Fibroblast of skin of left quadriceps (primary cell): Measurements from ENCODE around the gene EIF5B.
"Not testable (repeated sequence)": the region's sequence is repeated elsewhere in the genome, so short reads cannot be mapped to it uniquely, and the experiment has no call there.

Experiments used
- DNase-seq, 2 experiments: peaks; one replicate each; pipeline ENCODE4 v3.0.0-alpha.2; 2013; ENCODE audit warnings: low read depth in 2 of 2

The EIF5B gene

GRCh38 chr2:99365661-99366060 lies 28.5 kb downstream of the EIF5B start:
- no peak for DNase-seq

GRCh38 chr2:99368854-99369253 lies 31.7 kb downstream of the EIF5B start:
- DNase-seq: not testable (repeated sequence)

- DNase-seq: no peak
These were observed 36.0 kb downstream of the EIF5B start for GRCh38 chr2:99373144-99373543.

DNA sequence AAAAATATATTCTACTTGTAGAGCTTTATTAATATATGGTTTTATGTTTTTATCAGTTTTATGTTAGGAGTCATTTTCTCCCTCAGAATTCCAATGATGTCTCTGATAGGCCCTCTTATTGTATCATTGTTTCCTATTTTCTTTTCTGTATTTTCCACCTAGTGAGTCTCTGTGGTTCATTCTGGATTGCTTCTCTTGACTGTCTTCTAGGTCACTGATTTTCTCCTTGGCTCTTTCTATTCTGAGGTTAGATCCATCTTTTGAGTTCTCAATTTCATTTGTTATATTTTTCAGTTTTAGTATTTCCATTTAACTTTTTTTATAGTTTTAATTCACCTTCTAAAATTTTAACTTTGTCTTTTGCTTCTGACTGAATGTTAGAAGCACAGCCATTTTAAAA lies 37.6 kb downstream of the EIF5B start:
- no peak for DNase-seq

GRCh38 chr2:99376254-99376864 lies 39.2 kb downstream of the EIF5B start:
- no peak for DNase-seq

- no peak for DNase-seq
These were observed 40.7 kb downstream of the EIF5B start for GRCh38 chr2:99377879-99378278.

- no peak for DNase-seq
These were observed 43.3 kb downstream of the EIF5B start for GRCh38 chr2:99380376-99381010.

GRCh38 chr2:99382143-99382542 lies 45.0 kb downstream of the EIF5B start:
- DNase-seq: no peak

DNA sequence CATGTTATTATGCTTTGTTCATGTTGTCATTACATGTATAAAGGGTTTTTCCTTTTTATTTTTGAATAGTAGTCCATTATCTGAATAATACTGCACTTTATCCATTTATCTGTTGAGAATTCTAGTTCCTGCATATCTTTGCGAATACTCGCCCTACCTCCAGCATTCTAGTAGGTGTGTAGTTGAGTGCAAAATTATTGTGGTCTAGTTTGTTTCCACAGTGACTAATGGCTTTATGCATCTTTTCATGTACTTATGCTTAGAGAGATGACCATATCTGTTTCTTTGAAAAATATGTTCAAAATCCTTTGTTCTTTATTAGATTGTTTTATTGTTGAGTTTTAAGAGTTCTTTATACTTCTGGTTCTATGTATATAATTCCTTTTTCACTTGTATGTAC lies 48.8 kb downstream of the EIF5B start:
- no peak for DNase-seq

DNA sequence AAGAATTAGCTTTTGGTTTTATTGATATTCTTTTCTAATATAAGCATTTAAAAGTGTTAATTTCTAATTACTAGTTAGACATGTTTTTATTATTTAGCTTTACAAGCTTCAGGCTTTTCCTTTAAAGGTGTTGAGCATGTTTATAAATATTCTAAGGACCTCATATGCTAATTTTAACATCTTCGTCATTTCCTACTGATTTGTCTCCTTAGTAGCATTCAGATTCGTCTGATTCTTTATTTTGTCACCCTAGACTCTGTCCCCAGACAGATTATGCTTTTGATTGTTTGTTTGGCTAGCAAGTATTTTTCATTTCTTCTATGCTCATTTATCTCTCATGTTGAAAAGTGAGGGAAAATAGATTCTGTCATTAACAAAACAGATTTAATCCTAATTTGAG lies 51.7 kb downstream of the EIF5B start:
- no peak for DNase-seq

GRCh38 chr2:99389371-99389770 lies 52.2 kb downstream of the EIF5B start:
- peak; percentile 14 for DNase-seq

- no peak for DNase-seq
These were observed 52.8 kb downstream of the EIF5B start for GRCh38 chr2:99389946-99390345.

GRCh38 chr2:99395589-99396130 lies 58.5 kb downstream of the EIF5B start:
- no peak for DNase-seq

DNA sequence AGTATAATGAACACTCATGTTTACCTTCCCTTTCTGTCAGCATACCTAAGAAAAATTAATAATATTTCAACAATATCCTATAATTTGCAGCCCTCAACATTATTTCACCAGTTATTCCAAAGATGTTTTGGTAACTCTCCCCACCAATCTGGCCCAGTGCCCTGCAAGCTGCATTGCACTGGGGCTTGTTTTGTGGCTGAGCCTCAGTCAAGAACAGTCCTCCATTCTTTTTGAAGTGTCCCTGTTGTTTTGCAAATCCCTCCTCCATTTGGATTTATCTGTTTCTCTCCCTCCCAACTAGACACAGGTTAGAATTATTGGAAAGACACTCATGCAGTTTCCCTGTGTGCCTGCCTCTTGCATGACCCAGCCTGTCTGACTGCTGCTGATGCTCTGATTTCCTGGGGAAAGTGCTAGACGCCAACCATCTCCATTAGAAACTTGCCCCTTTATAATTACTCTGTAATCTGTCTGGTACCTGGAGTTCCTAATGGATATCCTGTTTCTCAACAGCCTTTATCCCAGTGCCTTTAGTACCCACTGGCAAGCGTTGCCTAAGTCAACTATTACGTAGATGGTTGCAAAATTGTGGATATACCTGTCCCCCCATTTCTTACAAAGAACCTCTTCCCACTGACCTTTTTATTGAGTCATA lies 60.2 kb downstream of the EIF5B start:
- no peak for DNase-seq

DNA sequence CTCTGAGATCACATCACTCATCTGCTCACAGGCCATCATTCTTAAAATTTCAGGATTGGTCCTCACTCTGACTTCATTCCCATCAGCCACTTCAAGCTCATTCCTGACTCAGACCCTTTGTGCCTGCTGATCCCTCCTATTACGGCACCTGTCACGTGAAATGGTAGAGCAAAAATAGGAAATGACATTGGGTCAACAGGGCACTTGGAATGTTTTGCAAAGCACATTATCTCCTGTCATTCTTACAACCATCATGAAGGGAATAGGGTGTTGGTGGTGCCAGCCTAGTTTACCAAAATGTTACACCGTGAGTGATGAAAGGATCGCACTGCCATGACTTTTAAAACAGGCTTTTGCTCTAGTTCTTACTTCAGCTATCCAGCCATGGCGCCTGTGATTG lies 61.1 kb downstream of the EIF5B start:
- no peak for DNase-seq

DNA sequence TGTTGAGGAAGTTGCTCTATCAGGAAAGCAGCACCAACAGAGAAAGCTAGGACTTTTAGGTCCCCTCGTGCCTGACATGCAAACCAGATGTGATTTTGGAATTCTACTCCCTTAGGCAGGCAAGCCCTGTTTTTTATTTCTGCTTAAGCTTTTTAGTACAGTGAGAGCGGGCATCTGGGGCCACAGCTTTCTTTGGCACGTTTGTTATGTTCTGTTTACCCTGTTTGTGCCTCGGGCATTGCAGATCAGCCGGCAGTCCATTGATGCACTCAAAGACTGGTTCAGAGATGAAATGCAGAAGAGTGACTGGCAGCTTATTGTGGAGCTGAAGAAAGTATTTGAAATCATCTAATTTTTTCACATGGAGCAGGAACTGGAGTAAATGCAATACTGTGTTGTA lies 61.9 kb downstream of the EIF5B start:
- no peak for DNase-seq

DNA sequence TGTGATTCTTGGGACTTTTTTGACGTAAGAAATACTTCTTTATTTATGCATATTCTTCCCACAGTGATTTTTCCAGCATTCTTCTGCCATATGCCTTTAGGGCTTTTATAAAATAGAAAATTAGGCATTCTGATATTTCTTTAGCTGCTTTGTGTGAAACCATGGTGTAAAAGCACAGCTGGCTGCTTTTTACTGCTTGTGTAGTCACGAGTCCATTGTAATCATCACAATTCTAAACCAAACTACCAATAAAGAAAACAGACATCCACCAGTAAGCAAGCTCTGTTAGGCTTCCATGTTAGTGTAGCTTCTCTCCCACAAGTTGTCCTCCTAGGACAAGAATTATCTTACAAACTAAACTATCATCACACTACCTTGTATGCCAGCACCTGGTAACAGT lies 62.6 kb downstream of the EIF5B start:
- DNase-seq: no peak

DNA sequence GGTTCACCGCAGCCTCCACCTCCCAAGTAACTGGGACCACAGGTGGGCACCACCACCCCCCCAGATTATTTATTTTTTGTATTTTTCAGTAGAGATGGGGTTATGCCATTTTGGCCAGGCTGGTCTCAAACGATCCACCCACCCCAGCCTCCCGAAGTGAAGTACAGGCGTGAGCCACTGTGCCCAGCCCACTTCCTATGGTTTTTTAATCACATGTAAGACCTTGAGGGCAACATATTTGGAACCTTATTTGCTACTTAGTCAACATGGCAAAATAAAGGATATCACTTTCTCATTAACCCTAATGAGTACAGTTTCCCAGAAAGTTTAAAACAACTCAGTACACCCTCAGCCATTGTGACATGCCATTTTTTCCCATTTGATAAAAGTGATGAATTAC lies 64.7 kb downstream of the EIF5B start:
- no peak for DNase-seq

- no peak for DNase-seq
These were observed 65.9 kb downstream of the EIF5B start for GRCh38 chr2:99403084-99403483.

DNA sequence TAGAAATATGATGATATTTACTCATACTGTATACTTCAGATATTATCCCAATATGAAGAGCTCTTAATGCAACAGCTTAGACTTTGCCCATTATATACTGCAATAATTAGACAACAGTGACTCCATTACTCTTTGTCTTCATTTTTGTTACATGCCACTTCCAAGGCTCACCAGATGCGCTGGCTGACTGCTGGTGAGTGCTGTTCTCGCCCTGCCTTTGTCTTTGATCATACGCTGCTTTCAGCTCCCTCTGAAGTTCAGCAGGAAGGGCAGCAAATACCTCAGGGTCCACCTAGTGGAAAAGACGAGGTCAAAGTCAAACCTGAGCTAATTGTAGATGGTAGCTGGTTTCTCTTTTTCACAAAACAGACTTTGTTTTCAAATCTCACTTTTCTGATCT lies 66.3 kb downstream of the EIF5B start:
- no peak for DNase-seq

DNA sequence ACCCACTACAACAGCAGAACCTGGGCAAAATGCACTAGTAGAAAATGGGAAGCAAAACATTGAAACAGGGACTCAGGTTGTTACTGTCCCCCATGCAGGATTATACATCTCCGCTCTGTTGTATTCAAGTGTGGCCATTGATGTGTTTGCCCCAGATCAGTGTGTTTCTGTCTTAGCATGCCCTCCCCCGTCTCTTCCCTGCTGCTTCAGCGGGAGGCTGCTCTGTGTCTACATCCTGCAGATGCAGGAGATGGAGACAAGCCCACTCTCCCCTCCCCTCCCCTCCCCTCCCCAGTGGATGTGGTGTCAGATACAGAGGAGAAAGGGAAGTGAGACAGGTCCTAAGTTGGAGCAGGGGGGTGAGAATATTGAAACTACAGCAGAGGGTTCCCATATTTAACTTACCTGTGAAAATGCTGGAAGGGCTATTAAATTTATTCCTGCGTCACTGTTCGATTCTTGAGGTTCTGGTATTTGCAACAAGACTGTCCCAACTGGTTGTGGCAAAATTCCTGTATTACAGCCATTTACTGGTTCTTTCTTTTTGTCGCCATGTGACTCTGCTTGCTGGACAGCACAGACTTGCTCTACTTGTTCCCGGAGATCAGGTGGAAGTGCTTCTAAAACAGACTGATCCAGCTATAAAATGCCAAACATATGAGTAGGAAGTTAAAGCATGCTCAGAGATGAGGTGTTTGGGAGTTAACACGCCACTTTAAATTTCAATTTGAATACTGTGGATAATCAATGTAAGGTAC lies 67.0 kb downstream of the EIF5B start:
- no peak for DNase-seq
